NCI-H1048 (cell line): Measurements from ENCODE around the gene AHI1.
"Not testable (repeated sequence)": the region's sequence is repeated elsewhere in the genome, so short reads cannot be mapped to it uniquely, and the experiment has no call there.

Experiments used
- DNase-seq: peaks from one replicate; lab custom pipeline; 2025; lab: John Stamatoyannopoulos, UW

The AHI1 gene

GRCh38 chr6:135390458-135390857 is 107.1 kb downstream of the AHI1 start:
- no peak for DNase-seq

GRCh38 chr6:135385299-135385698 is 112.2 kb downstream of the AHI1 start:
- DNase-seq, result no peak

GRCh38 chr6:135383766-135384165 is 113.8 kb downstream of the AHI1 start:
- DNase-seq, result no peak

- no peak for DNase-seq
Measured at GRCh38 chr6:135383301-135383700, 114.2 kb downstream of the AHI1 start.

GRCh38 chr6:135382182-135382628 is 115.3 kb downstream of the AHI1 start:
- no peak for DNase-seq

GRCh38 chr6:135380793-135381192 is 116.7 kb downstream of the AHI1 start:
- DNase-seq, result no peak

- no peak for DNase-seq
Measured at GRCh38 chr6:135379647-135380046, 117.9 kb downstream of the AHI1 start.

GRCh38 chr6:135372758-135373157 is 124.8 kb downstream of the AHI1 start:
- no peak for DNase-seq

- not testable (repeated sequence) for DNase-seq
Measured at GRCh38 chr6:135363622-135364021, 133.9 kb downstream of the AHI1 start.

GRCh38 chr6:135362124-135362523 is 135.4 kb downstream of the AHI1 start:
- no peak for DNase-seq

- DNase-seq, result no peak
Measured at GRCh38 chr6:135360222-135360621, 137.3 kb downstream of the AHI1 start.

GRCh38 chr6:135358985-135359384 is 138.6 kb downstream of the AHI1 start:
- DNase-seq, result no peak

- DNase-seq, result no peak
Measured at GRCh38 chr6:135358251-135358821, 139.2 kb downstream of the AHI1 start.

- DNase-seq, result no peak
Measured at GRCh38 chr6:135354407-135354806, 143.1 kb downstream of the AHI1 start.

GRCh38 chr6:135353113-135353512 is 144.4 kb downstream of the AHI1 start:
- DNase-seq, result no peak

GRCh38 chr6:135351635-135352034 is 145.9 kb downstream of the AHI1 start:
- no peak for DNase-seq

GRCh38 chr6:135347887-135348286 is 149.7 kb downstream of the AHI1 start:
- DNase-seq, result no peak

GRCh38 chr6:135346747-135347146 is 150.8 kb downstream of the AHI1 start:
- no peak for DNase-seq

- DNase-seq, result no peak
Measured at GRCh38 chr6:135344526-135344925, 153.0 kb downstream of the AHI1 start.

- not testable (repeated sequence) for DNase-seq
Measured at GRCh38 chr6:135339920-135340319, 157.6 kb downstream of the AHI1 start.

- no peak for DNase-seq
Measured at GRCh38 chr6:135334169-135334568, 163.4 kb downstream of the AHI1 start.

GRCh38 chr6:135331002-135331401 is 166.5 kb downstream of the AHI1 start:
- DNase-seq, result no peak

GRCh38 chr6:135329851-135330803 is 167.4 kb downstream of the AHI1 start:
- DNase-seq, result no peak
